GM19452 (cell line): Measurements from ENCODE around the gene AKAP6.

Experiments
- ATAC-seq: cut with Tn5 transposase; IDR thresholded peaks from one replicate; pipeline ENCODE4 v1.9.1; 2021; ENCODE audit not compliant: unreplicated experiment

Gene AKAP6

DNA sequence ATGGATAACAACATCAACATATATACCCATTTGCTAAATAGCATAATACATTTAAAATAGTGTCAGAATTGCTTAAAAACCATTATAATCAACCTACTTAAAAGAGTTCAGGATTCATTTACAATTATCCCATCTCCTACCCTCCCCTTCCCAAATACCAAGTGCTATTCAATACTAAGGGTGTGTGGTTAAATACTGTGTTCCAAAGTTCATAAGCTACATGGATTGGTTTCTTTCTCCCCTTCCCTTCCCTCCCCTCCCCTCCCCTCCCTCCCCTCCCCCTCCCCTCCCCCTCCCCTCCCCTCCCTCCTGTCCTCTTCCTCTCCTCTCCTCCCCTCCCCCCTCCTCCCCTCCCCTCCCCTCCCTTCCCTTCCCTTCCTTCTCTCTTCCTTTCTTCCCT is 512.6 kb downstream of the AKAP6 start:
- ATAC-seq, result no peak

DNA sequence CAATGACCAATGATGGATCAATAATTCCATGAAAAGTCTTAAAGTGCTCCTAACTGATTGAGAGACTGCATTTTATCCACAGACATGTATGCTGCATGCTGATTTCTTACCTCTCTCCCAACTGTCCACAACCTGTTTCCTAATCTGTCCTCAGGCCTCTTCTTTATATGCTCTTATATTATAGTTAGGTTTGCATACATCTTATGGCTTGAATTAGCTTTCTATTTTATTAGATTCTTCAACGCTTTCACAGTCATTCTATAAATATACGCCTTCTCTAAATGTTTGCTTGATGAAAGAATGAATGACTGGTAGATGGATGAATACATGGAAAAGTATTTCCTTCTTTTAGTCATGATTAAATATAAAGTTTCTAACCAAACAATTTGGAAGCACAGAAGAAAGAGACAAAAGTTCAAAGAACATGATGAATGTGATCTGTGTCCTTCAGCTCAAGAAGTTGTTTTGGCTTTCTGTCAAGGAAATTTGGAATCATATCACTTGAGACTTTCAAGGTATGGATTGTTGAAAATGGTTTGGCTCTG is 517.8 kb downstream of the AKAP6 start:
- ATAC-seq, result no peak

- no peak for ATAC-seq
Measured at GRCh38 chr14:32847867-32848266, 518.8 kb downstream of the AKAP6 start.

- ATAC-seq, result no peak
Measured at GRCh38 chr14:32865827-32866376, 536.8 kb downstream of the AKAP6 start.

- ATAC-seq, result no peak
Measured at GRCh38 chr14:32883188-32883587, 554.1 kb downstream of the AKAP6 start.
